Adrenal gland (tissue), 5 donors: Measurements from ENCODE around the gene BTBD6.

ENCODE experiments used
- CTCF ChIP-seq, 6 experiments: fragments of 450-650 bp in 4 of 6; fragments of 200-600 bp in 2 of 6; sonication (generic) in 1 of 6; IDR thresholded peaks; 1 replicate in 5 of 6; 2 replicates in 1 of 6; pipeline versions ENCODE4 v1.5.1 to v1.8.0; 2016 to 2021; ENCODE audit warnings: antibody characterized with exemption in 6 of 6, mild to moderate bottlenecking in 2 of 6, moderate library complexity in 1 of 6
- POLR2A ChIP-seq, 2 donors: fragments of 450-650 bp; IDR thresholded peaks; one replicate each; pipeline ENCODE4 v1.6.1; 2017; ENCODE audit warnings: antibody characterized with exemption in 2 of 2, mild to moderate bottlenecking in 2 of 2, moderate library complexity in 1 of 2
- donor health status: DM: no; HTN: no; CAD: no.

- TF ChIP-seq POLR2A (IDR thresholded peaks at IDR 0.05) (no peak), CTCF (IDR thresholded peaks at IDR 0.05) (no peak)
These were observed 23.0 kb downstream of the BTBD6 start for GRCh38 chr14:105271224-105271890.
